ENCODE results near the gene C16orf46.

The C16orf46 gene

DNA sequence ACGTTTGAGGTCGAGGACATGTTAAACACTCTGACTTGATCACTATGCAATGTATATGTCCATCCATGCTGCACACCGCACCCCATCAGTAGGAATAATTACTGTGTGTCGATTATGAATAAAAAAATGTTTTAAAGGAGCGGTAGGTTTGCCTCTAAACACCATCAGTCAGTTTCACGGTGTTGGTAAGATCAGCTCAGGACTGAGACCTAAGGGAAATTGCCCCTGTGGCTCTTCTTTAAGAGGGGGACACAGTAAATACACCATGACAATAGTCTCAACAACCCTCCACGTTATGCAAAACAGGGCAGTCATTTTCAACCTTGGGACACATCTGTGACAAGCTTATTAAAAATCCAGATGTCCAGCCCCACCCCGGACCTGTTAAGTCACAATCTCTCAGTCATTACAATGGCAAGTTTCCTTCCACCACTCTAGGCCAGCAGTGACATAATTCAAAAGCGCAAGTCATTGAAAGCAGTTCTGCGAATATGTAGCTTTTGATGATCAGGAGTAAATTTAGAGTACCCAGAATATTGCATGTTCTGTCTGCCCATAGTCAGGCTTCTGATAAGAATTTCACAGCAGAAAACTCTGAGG is 40.2 kb downstream of the C16orf46 start:
- peak overlapping the region; percentile 71; the same call in 1 of the 2 replicates for H3K27ac ChIP-seq
- TF ChIP-seq, protein P1, sequence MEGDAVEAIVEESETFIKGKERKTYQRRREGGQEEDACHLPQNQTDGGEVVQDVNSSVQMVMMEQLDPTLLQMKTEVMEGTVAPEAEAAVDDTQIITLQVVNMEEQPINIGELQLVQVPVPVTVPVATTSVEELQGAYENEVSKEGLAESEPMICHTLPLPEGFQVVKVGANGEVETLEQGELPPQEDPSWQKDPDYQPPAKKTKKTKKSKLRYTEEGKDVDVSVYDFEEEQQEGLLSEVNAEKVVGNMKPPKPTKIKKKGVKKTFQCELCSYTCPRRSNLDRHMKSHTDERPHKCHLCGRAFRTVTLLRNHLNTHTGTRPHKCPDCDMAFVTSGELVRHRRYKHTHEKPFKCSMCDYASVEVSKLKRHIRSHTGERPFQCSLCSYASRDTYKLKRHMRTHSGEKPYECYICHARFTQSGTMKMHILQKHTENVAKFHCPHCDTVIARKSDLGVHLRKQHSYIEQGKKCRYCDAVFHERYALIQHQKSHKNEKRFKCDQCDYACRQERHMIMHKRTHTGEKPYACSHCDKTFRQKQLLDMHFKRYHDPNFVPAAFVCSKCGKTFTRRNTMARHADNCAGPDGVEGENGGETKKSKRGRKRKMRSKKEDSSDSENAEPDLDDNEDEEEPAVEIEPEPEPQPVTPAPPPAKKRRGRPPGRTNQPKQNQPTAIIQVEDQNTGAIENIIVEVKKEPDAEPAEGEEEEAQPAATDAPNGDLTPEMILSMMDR (IDR thresholded peaks at IDR 0.05), result no peak
- TF ChIP-seq ZFX (IDR thresholded peaks at IDR 0.05; ENCODE audit: borderline replicate concordance), result no peak

DNA sequence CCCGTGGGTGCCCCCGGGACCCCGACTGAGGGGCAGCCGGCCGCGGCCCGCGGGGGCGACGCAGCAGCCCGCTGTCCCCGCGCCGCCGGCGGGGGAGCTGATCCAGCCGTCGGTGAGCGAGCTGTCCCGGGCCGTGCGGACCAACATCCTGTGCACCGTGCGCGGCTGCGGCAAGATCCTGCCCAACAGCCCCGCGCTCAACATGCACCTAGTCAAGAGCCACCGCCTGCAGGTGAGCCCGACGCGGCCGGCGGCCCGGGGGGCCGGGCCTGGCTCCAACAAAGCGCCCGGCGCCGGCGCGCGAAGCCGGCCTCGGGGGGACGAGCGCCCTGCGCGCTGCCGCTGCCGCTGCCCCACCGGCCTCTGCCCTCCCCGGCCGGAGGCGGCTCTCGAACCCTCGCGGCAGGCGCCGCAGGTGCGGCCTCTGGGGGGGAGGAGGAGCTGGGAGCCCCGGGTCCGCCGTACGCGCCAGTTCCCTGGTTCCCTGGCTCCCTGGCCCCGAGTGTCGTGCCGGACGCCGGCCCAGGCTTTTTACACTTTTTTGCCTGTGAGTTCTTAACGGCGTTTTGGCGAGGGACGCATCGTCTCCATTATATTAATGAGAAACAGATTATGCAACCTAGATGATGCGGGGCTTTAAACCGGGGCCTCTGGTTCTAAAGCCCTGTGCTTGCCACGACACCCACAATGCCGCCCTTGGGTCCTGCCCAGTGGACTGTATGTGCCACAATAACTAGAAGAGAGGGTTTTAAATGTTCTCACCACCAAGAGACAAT is 40.9 kb downstream of the C16orf46 start:
- no peak for TF ChIP-seq ZFX (IDR thresholded peaks at IDR 0.05; ENCODE audit: borderline replicate concordance)
- TF ChIP-seq, protein P1 (IDR thresholded peaks at IDR 0.05), result no peak
- peak overlapping the region; percentile 71 for H3K27ac ChIP-seq

DNA sequence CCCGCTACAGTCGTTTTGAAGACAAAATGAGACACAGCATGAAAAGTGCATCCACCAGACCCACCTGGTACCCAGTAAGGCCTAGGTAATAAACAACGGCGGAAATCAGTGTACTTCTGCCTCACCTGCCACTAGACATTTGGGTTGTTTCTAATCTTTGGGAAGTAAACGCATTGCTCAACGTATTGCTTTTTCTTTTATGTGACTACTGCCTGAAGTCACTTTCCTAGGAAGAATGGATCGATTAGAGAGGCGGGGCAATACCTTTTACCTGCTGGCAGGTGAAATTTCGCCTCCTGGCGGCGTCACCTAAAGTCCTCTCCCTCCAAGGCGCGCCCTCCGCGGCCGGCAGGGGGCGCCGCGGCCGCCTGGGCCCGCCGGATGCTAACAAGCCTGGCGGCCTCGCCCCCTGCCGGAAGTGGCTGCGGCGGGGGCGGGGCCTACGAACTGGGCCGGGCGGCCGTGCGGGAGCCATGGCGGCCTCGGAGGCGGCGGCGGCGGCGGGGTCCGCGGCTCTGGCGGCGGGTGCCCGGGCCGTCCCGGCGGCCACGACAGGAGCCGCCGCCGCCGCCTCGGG is 41.6 kb downstream of the C16orf46 start, which contains the start of gene ATMIN:
ATMIN (plus strand) TSS at position 445 of the 577 bp plus-strand sequence; CDS start at position 474, 29 bp downstream.
- TF ChIP-seq ZFX (IDR thresholded peaks at IDR 0.05; ENCODE audit: borderline replicate concordance), result no peak
- TF ChIP-seq, protein P1 (IDR thresholded peaks at IDR 0.05), result peak; percentile 100
- peak within 1 kb of the TSS; percentile 71 for H3K27ac ChIP-seq

DNA sequence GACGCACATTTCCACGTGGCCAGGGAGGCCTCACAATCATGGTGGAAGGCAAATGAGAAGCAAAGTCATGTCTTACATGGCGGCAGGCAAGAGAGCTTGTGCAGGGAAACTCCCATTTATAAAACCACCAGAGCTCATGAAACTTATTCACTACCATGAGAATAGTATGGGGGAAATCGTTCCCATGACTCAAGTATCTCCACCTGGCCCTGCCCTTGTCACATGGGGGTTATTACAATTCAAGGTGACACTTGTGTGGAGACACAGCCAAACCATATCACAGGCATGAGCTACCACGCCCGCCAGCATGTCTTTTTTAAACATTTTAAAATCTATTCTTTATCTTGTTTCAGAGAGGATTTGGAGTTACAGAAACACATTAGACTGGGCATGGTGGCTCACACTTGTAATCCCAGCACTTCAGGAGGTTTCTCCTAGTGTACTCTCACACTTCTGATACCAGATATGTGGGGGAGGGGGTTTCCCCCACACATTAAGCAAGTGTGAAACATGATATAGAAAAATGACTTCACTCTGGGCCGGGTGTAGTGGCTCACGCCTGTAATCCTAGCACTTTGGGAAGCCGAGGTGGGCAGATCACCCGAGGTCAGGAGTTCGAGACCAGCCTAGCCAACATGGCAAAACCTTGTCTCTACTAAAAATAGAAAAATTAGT is 47.0 kb downstream of the C16orf46 start:
- H3K27ac ChIP-seq, result no peak overlapping the region; the same call in 1 of the 2 replicates
- TF ChIP-seq, protein P1 (IDR thresholded peaks at IDR 0.05), result no peak
- TF ChIP-seq ZFX (IDR thresholded peaks at IDR 0.05; ENCODE audit: borderline replicate concordance), result no peak

DNA sequence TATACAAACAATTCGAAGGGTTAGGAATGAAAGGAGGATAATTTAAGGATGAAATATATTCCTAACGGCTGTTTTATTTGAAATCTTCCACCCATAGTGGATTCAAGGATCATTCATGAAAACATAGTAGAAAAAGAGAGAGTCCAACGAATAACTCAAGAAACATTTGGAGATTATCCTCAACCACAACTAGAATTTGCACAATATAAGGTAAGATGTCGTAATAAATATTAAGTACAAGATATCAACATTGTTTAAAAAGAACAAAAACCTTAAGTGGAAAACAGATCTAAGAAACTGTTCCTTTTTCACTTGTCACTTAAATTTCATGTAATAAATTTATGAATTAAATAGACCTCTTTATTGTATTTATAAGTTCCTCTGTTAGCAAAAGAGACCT is 50.6 kb downstream of the C16orf46 start:
- no peak overlapping the region for H3K27ac ChIP-seq
- TF ChIP-seq, protein P1 (IDR thresholded peaks at IDR 0.05), result no peak
- no peak for TF ChIP-seq ZFX (IDR thresholded peaks at IDR 0.05; ENCODE audit: borderline replicate concordance)

DNA sequence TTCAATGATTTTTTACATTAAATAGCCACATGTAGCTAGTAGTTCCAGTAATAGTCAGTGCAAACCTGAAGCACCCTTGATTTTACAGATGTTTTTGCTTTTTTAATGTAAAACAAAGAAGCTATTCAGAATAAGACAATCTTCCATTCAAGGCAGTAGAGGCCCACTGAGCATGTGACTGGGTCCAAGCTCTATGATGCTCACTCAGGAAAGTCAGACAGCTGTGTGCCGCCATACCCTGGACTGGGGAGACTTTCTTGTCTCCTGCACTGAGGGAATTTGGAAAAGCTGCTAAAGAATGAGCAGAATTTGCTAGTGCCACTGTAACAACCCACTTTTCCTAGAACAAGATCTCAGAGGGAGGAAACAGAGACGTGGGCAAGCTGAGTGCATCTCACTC is 58.5 kb downstream of the C16orf46 start:
- TF ChIP-seq, protein P1 (IDR thresholded peaks at IDR 0.05), result no peak
- no peak for TF ChIP-seq ZFX (IDR thresholded peaks at IDR 0.05; ENCODE audit: borderline replicate concordance)
- no peak overlapping the region for H3K27ac ChIP-seq
